Esophagus muscularis mucosa (tissue), 4 donors: Measurements from ENCODE around the gene TCP11.
"Not testable (repeated sequence)": the region's sequence is repeated elsewhere in the genome, so short reads cannot be mapped to it uniquely, and the experiment has no call there.

ENCODE experiments used
- EP300 ChIP-seq: sonication (generic); formaldehyde crosslinking; IDR thresholded peaks from one replicate; pipeline ENCODE4 v1.6.1; 2017; ENCODE audit warnings: antibody characterized with exemption
- POLR2A ChIP-seq: fragments of 450-650 bp; IDR thresholded peaks from one replicate; pipeline ENCODE4 v1.6.1; 2017; ENCODE audit warnings: antibody characterized with exemption, moderate library complexity, mild to moderate bottlenecking, low read depth
- POLR2AphosphoS5 ChIP-seq, 2 donors: sonication (generic); formaldehyde crosslinking; IDR thresholded peaks; one replicate each; pipeline ENCODE4 v1.6.1; 2017; ENCODE audit warnings: antibody characterized with exemption in 2 of 2
- TF ChIP-seq, protein P1 (sequence below), 3 experiments: fragments of 200-600 bp in 2 of 3; fragments of 450-650 bp in 1 of 3; sonication (generic) in 2 of 3; IDR thresholded peaks; one replicate each; pipeline ENCODE4 v1.5.1; 2017 to 2019; ENCODE audit warnings: antibody characterized with exemption in 3 of 3, mild to moderate bottlenecking in 2 of 3, moderate library complexity in 1 of 3

DNA sequence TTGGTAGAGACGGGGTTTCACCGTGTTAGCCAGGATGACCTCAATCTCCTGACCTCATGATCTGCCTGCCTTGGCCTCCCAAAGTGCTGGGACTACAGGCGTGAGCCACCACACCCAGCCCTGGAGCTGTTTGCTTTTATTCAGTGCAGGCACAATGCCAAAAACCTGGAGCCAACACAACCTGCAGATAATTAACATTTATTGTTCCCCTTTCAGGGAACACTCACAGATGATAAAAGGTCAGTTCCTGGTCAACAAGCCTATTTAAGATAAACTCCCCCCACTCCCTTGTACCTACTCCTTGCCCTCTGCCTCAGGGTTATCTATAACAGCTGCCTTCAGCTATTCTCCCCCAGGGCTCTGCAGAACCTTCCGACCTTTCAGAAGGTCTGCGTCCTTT is 33.4 kb downstream of the TCP11 start:
- TF ChIP-seq, protein P1, sequence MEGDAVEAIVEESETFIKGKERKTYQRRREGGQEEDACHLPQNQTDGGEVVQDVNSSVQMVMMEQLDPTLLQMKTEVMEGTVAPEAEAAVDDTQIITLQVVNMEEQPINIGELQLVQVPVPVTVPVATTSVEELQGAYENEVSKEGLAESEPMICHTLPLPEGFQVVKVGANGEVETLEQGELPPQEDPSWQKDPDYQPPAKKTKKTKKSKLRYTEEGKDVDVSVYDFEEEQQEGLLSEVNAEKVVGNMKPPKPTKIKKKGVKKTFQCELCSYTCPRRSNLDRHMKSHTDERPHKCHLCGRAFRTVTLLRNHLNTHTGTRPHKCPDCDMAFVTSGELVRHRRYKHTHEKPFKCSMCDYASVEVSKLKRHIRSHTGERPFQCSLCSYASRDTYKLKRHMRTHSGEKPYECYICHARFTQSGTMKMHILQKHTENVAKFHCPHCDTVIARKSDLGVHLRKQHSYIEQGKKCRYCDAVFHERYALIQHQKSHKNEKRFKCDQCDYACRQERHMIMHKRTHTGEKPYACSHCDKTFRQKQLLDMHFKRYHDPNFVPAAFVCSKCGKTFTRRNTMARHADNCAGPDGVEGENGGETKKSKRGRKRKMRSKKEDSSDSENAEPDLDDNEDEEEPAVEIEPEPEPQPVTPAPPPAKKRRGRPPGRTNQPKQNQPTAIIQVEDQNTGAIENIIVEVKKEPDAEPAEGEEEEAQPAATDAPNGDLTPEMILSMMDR (IDR thresholded peaks at IDR 0.05) = not testable (repeated sequence)
- TF ChIP-seq POLR2A; POLR2AphosphoS5 (IDR thresholded peaks at IDR 0.05); EP300: not testable (repeated sequence)
